Sigmoid colon (tissue), 4 donors: ENCODE data around the gene POLR1F.

Experiments used
- POLR2A ChIP-seq, 2 donors: fragments of 450-650 bp; IDR thresholded peaks; one replicate each; pipeline ENCODE4 v1.6.1; 2016; ENCODE audit warnings: antibody characterized with exemption in 2 of 2, mild to moderate bottlenecking in 2 of 2, moderate library complexity in 2 of 2
- POLR2AphosphoS5 ChIP-seq, 4 donors: sonication (generic); formaldehyde crosslinking; IDR thresholded peaks; one replicate each; pipeline ENCODE4 v1.6.1; 2017; ENCODE audit warnings: antibody characterized with exemption in 4 of 4
- TF ChIP-seq, protein P1 (sequence below), 4 experiments: fragments of 450-650 bp in 3 of 4; fragments of 200-600 bp in 1 of 4; IDR thresholded peaks; one replicate each; pipeline ENCODE4 v1.5.1; 2016 to 2019; ENCODE audit warnings: antibody characterized with exemption in 4 of 4, mild to moderate bottlenecking in 3 of 4, moderate library complexity in 2 of 4

- no peak for TF ChIP-seq POLR2A (IDR thresholded peaks at IDR 0.05)
- TF ChIP-seq, protein P1, sequence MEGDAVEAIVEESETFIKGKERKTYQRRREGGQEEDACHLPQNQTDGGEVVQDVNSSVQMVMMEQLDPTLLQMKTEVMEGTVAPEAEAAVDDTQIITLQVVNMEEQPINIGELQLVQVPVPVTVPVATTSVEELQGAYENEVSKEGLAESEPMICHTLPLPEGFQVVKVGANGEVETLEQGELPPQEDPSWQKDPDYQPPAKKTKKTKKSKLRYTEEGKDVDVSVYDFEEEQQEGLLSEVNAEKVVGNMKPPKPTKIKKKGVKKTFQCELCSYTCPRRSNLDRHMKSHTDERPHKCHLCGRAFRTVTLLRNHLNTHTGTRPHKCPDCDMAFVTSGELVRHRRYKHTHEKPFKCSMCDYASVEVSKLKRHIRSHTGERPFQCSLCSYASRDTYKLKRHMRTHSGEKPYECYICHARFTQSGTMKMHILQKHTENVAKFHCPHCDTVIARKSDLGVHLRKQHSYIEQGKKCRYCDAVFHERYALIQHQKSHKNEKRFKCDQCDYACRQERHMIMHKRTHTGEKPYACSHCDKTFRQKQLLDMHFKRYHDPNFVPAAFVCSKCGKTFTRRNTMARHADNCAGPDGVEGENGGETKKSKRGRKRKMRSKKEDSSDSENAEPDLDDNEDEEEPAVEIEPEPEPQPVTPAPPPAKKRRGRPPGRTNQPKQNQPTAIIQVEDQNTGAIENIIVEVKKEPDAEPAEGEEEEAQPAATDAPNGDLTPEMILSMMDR (IDR thresholded peaks at IDR 0.05): peak in 2 of 4 experiments; percentile 6 to 43
- no peak for TF ChIP-seq POLR2AphosphoS5 (IDR thresholded peaks at IDR 0.05)
These were observed 4.8 kb upstream of the POLR1F start for GRCh38 chr7:19713676-19714075.
